GM21786 (cell line): ENCODE results near the gene CTXND1.

Experiments used
- ATAC-seq: cut with Tn5 transposase; IDR thresholded peaks from one replicate; pipeline ENCODE4 v1.9.1; 2021; ENCODE audit not compliant: unreplicated experiment

The CTXND1 gene

GRCh38 chr15:80210611-80211573 lies 41.1 kb downstream of the CTXND1 start:
- no peak for ATAC-seq

- no peak for ATAC-seq
These were observed 43.0 kb downstream of the CTXND1 start for GRCh38 chr15:80208758-80209734.

GRCh38 chr15:80207887-80208286 lies 44.1 kb downstream of the CTXND1 start:
- ATAC-seq: no peak

- ATAC-seq: no peak
These were observed 47.8 kb downstream of the CTXND1 start for GRCh38 chr15:80204231-80204630.

- no peak for ATAC-seq
These were observed 48.6 kb downstream of the CTXND1 start for GRCh38 chr15:80203361-80203885.

- ATAC-seq: no peak
These were observed 49.2 kb downstream of the CTXND1 start for GRCh38 chr15:80202641-80203360.

GRCh38 chr15:80202016-80202315 lies 50.0 kb downstream of the CTXND1 start:
- ATAC-seq: no peak

GRCh38 chr15:80201256-80202015 lies 50.6 kb downstream of the CTXND1 start:
- ATAC-seq: no peak

- no peak for ATAC-seq
These were observed 52.1 kb downstream of the CTXND1 start for GRCh38 chr15:80199869-80200268.

- ATAC-seq: no peak
These were observed 52.6 kb downstream of the CTXND1 start for GRCh38 chr15:80199366-80199765.

- ATAC-seq: no peak
These were observed 57.1 kb downstream of the CTXND1 start for GRCh38 chr15:80194914-80195313.

- ATAC-seq: no peak
These were observed 57.8 kb downstream of the CTXND1 start for GRCh38 chr15:80194186-80194585.

GRCh38 chr15:80191897-80192595 lies 60.0 kb downstream of the CTXND1 start:
- no peak for ATAC-seq

- ATAC-seq: no peak
These were observed 60.8 kb downstream of the CTXND1 start for GRCh38 chr15:80191198-80191597.

- no peak for ATAC-seq
These were observed 63.8 kb downstream of the CTXND1 start for GRCh38 chr15:80188251-80188650.

- ATAC-seq: no peak
These were observed 65.4 kb downstream of the CTXND1 start for GRCh38 chr15:80186597-80186996.

GRCh38 chr15:80186066-80186465 lies 65.9 kb downstream of the CTXND1 start:
- no peak for ATAC-seq

- ATAC-seq: no peak
These were observed 66.9 kb downstream of the CTXND1 start for GRCh38 chr15:80185152-80185551.

- no peak for ATAC-seq
These were observed 67.5 kb downstream of the CTXND1 start for GRCh38 chr15:80184554-80184953.
